GM21447 (cell line): ENCODE data around the gene ASXL2.
"Not testable (repeated sequence)": the region's sequence is repeated elsewhere in the genome, so short reads cannot be mapped to it uniquely, and the experiment has no call there.

Source experiments
- ATAC-seq: cut with Tn5 transposase; IDR thresholded peaks from one replicate; pipeline ENCODE4 v1.9.1; 2021; ENCODE audit not compliant: unreplicated experiment

ASXL2 gene

DNA sequence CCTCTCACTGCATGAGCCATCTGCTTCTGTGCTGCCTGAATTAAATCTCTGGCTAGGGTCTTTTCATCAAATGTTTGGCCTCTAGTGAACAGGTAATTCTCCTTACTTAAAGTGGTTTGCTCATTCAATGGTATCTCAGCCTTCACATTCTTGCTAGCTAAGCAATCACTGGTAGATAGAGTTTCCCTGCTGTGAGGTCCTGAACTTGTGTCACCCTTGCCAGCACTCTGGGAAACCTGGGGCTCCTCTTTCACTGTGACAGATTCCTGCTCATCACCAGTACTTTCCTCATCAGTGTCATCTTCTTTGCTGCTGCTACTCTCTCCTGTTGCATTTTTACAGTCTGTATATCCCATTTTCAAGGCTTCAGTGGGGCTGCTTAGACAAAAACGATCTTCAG, 135.8 kb downstream of the ASXL2 start:
- no peak for ATAC-seq

DNA sequence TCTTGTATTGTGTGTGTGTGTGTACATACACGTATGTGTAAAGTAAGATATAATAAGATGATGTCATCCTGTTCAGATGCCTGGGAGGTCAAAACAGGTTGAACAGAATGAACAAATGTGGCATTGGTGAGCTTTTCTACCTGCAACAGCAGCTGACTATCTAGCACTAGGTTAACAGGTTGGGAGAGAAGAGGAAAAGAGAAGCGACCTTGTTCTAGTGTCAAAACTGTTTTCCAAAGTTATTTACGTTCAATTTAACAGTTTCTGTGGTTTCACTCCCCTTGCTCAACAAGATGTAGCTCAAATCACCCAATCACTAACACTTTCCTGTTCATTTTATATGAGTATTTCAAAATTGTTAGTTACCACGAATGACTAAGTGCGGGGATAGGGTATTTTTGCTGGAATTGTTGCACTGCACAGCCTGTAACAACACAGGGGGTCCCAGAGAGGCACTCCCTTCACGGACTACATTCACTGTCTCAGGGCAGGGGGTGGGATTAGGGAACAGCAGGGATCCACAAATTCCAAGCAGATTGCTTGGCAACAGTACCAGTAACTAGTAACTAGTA, 137.4 kb downstream of the ASXL2 start:
- no peak for ATAC-seq

GRCh38 chr2:25738383-25739343, 139.6 kb downstream of the ASXL2 start:
- ATAC-seq, result no peak

DNA sequence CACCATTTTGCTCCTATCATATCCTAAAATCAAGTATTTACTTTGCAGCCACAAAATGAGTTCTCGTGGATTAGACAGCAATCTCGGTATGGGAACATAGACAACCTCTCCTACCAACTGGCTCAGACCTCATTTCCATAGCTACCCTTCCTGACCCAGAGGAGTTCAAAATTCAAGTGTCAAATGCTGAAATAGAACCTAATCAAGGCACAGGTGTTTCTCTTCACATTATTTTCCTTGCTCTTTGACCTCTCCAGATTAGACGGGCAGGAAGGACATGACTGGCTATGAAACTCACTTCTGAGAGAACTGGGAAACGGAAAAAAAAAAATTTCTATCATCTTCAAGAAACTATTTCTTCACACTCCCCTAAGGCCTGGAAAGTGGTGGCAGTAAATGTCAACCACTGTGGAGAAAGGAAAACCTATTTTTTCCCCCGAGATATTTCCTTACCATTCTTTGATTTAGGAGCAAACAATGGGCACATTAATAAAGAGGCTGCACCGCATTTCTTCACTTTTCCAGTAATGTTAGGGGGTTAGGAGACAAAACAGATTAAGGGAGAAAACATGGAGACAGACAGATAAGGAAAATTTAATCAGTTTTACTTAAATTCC, 141.3 kb downstream of the ASXL2 start:
- ATAC-seq, result no peak

GRCh38 chr2:25735835-25736234, 142.5 kb downstream of the ASXL2 start:
- no peak for ATAC-seq

DNA sequence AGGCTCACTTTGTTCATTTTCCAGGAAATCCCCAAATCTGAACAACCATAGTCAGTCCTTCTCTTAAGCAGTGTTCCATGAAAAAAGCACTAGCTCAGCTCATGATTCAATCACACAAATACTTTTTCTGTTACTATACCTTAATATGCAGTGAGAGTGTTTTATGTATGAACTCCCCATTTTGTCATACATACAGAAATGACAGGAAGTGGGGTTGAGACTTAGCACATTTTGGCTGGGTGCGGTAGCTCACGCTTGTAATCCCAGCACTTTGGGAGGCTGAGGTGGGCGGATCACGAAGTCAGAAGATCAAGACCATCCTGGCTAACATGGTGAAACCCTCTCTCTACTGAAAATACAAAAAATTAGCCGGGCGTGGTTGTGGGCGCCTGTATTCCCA, 149.7 kb downstream of the ASXL2 start:
- no peak for ATAC-seq

DNA sequence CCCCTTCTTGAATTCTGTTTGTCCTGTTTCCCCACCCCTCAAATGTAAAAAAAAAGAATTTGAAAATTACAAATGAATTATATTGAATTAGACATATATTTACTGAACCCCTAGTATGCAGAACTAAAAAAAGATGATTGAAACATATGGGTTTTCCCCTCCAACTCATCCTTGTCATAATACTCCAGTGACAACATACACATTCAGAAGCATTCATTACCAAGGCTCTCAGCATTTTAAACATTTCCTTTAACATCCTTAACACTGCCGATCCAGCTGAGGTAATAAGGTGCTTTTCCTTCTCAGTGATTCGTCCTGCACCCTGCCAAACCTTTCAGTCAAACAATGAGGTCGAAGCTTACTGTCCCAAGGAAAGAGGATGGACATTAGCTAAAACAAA, 151.8 kb downstream of the ASXL2 start:
- no peak for ATAC-seq

DNA sequence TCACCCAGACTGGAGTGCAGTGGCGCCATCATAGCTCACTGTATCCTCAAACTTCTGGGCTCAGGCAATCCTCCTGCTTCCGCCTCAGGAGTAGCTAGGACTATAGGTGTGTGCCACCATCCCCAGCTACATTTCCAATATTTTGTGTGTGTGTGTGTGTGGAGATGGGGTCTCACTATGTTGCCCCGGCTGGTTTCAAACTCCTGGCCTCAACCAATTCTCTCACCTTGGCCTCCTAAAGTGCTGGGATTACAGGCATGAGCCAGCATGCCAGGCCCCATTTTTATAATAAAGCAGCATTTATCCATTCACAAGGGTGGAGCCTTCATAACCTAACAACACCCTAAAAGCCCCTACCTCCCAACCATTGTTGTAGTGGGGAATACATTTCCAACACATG, 152.4 kb downstream of the ASXL2 start:
- ATAC-seq, result no peak

- no peak for ATAC-seq
Measured at GRCh38 chr2:25724756-25725155, 153.5 kb downstream of the ASXL2 start.

DNA sequence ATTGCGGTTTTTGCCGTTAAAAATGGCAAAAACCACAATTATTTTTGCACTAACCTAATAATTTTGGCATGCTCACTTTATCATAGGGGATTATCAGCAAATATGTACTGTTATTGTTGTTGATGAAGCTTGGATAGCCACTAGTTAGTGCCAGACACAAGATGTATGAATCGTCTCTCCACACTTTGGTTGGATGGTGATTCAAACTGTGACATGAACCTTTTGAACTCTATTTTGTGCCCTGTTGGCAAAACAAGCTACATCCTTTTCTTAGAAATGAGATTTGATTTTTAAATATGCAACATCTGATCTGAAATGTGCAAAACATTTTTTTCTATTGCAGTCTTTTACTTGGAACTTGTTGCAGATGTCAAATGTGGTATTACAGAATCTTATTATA, 156.1 kb downstream of the ASXL2 start:
- ATAC-seq, result no peak

DNA sequence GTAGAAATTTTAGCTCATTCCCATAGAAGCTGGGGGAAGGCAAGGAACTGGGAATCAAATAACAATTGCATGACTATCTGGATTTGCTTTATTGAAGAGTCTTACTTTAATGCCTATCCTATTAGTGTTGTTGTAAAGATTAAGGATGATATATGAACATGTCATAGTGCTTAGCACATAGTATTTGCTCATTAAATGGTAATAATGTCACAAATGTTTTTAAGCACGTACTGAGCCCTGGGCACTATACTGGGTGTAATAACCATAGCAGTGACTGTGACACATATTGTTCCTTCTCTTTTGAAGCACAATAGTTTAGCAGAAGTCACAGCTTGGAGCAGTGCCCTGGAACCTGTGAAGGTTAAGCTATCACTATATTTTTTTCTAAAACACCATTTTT, 157.7 kb downstream of the ASXL2 start:
- no peak for ATAC-seq

- ATAC-seq, result no peak
Measured at GRCh38 chr2:25714740-25715139, 163.5 kb downstream of the ASXL2 start.

GRCh38 chr2:25712455-25712854, 165.8 kb downstream of the ASXL2 start:
- ATAC-seq, result no peak

DNA sequence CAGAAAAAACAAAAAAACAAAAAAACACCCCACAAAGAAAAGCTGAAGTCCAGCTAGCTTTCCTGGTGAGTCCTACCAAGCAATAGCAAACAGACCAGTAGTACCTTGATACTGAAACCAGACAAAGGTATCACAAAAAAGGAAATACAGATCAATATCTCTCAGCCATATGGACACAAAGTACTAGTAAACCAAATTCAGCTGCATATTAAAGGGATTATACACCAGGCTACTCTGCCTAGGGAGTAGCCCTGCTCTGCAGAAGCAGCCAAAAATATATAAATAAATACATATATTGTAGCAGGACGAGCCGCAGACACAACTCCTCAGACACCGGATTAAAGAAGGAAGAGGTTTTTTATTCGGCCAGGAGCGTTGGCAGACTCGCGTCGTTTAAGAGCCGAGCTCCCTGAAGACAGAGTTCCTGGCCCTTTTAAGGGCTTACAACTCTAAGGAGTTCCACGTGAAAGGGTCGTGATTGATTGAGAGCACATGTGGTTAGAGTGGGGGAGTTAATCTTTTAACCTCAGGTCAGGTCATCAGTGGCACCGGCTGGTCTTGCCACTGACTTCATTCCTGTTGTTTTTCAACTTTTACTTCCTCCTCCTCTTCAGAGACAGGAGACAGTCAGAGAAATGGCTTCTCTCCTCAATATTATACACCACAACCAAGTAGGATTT, 166.5 kb downstream of the ASXL2 start:
- no peak for ATAC-seq

- no peak for ATAC-seq
Measured at GRCh38 chr2:25710750-25711149, 167.5 kb downstream of the ASXL2 start.

DNA sequence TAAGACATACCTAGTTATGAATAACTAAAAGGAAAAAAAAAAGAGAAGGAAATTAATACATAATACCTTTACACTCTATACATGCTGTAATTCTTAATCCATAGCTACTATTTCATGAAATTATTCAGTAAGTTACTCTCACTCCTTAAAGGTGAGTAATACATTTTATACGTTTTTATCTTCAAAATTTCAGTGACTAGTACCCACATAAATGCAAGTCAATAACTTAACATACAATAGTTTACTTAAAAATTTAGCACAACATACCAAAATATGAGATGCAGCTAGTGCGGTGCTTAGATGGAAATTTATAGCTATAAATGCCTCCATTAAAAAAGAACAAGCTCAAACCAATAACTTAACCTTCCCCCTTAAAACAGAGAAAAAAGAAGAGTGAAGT, 168.9 kb downstream of the ASXL2 start:
- no peak for ATAC-seq

- no peak for ATAC-seq
Measured at GRCh38 chr2:25707927-25708590, 170.2 kb downstream of the ASXL2 start.

- not testable (repeated sequence) for ATAC-seq
Measured at GRCh38 chr2:25705575-25705974, 172.7 kb downstream of the ASXL2 start.

- no peak for ATAC-seq
Measured at GRCh38 chr2:25701801-25702200, 176.5 kb downstream of the ASXL2 start.

DNA sequence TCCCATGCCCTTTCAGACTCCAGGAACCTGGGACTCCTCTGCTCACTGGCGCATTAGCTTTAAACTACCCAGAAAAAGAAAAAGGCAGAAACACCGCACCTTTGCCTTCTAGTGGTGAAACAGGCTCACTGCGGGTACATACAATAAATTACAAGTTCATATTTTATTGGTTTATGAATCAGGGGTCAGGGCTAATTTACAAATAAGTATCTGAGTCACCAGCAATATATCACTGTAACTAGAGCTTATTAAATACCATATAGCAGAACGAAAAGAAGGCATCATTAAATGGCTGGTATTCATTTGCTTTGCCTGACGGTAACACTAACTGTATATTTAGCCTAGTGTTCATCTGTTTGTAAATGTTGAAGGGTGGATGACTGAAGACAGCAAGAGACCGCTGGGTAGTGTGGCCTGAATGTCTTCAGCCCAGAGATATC, 178.0 kb downstream of the ASXL2 start:
- no peak for ATAC-seq

DNA sequence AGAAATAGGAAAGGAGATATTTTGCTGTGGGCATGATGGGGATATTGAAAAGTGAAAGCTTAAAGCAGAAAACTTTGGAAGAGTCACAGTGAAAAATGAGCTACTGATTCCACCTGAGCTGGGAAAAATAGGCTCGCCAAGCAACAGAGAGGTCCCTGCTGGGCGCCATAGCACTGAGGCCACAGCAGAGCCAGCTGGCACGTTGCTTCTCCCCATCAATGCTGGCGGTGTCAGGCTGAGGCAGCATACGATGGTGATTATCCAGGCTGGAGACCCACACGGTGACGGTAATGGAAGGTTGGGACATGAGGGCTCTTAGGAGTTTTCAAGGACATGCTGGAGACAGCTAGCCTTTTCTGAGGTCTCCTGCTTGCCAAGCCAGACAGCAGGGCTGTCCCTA, 179.1 kb downstream of the ASXL2 start:
- ATAC-seq, result no peak
